NCI-H526 treated with DMSO at 0.1 percent for 48 hours (cell line): ENCODE data around the gene ATP1B1.
"Not testable (repeated sequence)": the region's sequence is repeated elsewhere in the genome, so short reads cannot be mapped to it uniquely, and the experiment has no call there.

Source experiments
- DNase-seq: peaks from one replicate; lab custom pipeline; 2025; lab: John Stamatoyannopoulos, UW

The ATP1B1 gene

DNA sequence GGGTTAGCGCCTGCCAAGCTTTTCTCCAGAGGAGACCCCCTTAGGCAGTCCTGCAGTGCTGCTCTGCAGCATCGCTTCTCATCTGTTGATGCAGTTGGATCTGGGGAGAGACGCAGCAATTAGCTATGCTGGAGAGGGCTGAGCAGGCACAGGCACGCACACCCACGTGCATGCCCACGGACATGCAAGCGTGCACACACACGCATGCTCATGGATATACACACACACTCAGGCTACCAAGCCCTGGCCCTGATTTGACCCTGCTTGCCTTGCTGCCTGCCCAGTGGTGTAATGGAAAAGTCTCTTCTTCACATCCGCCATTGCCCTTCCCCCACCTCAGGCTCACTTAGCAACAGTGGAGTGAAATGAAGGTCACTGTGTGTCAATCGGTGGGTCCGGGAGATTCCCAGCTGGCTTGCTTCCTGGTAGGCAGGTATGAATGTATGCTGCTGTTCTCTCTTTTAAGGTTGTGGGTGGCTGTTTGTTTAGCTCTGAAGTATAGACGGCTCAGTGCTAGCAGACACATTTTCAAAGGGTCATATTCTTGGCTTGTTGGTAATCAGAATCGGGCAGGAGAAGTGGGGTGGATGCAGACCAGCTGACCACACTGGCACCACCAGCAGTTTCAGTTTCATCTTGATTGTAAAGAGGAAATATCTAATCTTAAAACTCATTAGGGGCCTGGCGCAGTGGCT is 9.5 kb downstream of the ATP1B1 start:
- no peak for DNase-seq

DNA sequence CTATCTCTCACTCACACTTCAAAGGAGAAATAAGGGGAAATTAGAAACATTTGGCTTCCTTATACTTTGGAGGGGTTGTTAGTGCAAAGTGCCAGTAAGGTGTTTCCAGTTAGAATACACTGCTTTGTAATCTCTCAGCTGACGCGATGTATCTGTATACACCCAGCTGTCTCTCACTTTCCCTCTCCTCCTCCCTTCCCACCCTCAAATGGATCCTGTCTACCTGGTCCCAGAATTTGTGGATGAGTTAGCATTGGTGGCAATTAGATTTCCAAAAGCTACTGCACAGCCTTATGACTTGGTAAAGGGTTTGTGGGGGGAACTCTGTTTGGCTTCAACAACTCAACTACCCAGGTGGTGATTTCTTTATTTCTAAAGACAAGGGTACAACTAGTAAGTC is 10.5 kb downstream of the ATP1B1 start:
- DNase-seq, result no peak

DNA sequence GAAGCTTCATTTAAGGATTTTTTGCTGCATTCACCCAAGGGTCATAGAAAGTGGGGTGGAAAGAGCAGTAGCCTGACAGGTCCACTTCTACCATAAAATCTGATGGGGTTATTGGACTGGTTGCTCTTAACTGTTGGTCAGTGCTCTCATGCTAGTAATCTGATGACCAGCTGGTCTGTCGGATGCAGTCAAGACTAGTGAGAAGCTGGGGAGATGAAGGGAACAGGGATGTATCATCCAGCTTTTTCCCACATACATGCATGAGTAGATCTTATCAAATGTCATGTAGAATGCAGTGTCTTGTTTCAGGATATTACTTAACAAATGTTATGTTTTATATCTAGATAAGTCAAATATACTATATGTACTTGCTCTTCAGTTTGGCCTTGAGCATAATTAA is 11.1 kb downstream of the ATP1B1 start:
- DNase-seq, result no peak

DNA sequence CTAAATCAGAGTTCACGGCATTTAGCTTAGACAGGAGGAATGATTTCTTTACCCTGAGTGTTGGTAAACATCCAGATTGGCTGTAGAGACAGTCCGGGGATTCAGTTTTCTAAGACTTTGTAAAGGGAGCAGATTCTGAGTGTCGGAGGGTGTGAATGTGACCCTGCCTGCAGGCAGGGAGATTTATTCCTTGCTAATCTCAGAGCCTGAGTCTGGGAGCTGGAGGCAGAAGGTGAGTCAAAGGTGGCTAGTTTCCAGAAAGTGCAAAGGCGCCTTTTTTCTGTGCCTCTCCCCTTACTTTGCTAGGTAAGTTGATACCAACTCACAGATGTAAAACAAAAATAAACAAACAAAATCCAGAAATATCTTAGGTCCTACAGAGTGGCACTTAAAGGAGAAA is 11.7 kb downstream of the ATP1B1 start:
- DNase-seq, result no peak

DNA sequence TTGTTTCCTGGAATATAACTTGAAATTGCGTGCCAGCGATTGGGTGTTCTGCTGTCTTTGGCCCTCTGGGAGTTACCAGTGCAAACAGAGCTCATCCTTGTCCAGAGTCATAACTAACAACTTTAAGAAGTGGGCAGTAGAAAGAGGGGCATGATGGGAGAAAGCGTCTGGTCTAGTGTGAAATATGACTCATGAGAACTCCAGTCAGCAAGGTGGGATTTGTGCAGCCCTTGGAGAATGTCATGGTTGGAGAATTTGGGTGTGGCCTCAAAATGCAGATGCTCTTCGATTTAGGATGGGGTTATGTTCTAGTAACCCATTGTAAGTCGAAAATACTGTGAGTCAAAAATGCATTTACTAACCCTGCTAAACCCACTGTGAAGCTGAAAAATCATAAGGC is 12.9 kb downstream of the ATP1B1 start:
- no peak for DNase-seq

DNA sequence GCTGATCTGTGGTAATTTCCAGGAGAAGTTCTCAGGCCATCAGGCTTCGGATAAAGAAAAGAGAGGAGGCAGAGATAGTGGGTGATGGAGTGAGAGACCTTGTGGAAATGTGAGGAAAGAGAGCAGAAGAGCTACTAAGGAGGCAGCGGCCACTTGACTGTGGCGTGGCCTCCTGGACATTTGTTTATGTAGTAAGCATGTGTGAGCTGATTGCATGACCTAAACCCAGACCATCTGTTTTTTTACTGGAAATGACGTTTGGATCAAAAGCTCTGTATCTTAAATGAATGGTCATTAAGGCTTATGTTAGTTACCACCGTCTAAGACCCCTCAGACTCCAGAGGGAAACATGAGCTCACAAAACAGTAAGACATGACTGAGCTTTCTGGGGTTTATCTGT is 13.6 kb downstream of the ATP1B1 start:
- DNase-seq, result no peak

DNA sequence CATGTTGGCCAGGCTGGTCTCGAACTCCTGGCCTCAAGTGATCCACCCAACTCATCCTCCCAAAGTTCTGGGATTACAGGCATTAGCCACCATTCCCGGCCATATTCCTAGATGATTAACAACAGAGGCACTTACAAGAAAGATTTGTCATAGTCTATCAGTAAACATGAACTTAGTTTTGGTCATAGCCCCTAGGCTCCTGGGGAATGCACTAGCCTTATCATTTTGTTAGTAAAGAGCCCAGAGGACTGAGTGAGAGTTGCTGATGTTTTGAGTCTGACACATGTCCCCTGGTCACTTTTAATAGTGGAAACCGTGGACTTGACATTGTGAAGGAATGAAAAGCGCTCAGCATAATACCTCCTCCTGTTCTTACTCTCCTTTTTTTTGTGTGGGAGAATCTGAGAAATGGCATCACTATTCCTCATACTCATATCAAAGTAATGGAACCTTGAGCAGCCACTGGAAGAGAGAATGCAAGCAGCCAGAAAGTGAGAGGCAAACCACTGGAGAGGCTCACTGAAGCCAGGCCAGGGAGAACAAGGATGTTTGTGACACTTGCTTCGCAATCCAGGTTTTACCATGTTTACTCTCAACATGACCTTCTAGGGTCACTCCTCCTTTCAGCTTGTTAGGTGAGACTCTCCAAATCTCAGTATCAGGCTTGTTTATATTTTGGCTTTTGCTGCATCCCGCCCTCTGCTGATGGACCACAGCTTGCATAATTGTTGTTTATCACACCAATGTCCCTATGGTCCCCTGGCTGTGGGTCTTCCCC is 14.8 kb downstream of the ATP1B1 start:
- no peak for DNase-seq

DNA sequence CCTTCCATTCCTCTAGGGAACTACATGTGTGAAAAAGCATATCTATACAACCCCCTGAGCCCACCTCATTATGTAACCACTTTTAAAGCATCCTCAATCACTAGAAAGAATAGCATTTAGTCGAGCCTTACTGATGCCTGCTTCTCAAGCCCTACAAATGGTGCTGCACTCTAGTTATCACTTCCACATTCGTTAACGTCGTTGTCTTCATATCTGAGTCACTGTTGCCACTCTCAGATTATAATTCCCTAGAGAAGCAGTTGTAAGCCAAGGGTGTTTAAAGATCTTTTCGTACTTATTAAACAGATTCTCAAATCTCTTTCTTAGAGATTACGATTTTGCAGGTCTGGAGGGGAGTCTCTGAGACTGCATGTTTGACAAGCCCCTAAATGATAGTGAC is 16.5 kb downstream of the ATP1B1 start:
- no peak for DNase-seq

DNA sequence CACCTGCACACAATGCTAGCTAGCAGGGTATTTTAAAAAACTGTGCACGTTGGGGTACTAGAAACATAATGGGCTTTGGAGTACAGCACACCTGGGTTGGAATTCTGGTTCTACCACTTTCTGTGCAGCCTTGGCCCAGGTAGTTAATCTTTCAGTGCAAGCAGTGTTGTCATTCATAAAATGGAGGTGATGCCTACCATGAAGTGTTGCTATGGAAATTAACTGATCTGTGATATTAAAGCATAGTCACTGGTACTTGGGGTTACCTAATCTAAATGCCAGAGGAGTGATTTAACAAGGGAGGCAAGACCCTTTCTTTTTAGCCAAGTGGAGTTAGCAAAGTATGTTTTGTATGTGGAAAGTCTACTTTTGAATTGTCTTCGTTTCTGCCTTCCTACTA is 18.0 kb downstream of the ATP1B1 start:
- DNase-seq, result peak; percentile 21

DNA sequence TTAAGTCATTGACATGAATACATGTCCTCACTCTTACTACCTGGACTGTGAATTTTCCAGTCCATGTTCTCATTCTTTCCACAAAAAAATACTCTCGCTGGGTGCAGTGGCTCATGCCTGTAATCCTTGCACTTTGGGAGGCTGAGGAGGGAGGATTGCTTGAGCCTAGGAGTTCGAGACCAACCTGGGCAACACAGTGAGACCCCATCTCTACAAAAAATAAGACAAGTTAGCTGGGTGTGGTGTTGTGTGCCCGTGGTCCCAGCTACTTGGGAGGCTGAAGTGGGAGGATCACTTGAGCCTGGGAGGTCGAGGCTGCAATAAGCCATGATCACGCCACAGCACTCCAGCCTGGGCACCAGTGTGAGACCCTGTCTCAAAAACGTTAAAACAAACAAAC is 19.1 kb downstream of the ATP1B1 start:
- DNase-seq, result not testable (repeated sequence)

DNA sequence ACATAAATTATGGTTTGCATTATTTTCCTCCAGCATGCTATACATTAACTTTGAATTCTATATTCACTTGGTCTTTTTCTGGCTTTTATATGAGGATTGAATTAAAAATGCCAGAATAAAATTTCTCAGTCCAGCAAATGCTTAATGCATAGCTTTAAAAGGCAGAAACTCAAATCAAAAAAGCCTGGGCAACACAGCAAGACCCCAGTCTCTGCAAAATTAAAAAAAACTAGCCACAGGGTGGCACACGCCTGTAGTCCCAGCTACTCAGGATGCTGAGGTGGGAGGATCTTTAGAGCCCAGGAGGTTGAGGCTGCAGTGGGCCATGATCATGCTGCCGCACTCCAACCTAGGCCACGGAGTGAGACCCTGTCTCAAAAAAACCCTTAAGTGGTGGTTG is 19.8 kb downstream of the ATP1B1 start:
- DNase-seq, result no peak

DNA sequence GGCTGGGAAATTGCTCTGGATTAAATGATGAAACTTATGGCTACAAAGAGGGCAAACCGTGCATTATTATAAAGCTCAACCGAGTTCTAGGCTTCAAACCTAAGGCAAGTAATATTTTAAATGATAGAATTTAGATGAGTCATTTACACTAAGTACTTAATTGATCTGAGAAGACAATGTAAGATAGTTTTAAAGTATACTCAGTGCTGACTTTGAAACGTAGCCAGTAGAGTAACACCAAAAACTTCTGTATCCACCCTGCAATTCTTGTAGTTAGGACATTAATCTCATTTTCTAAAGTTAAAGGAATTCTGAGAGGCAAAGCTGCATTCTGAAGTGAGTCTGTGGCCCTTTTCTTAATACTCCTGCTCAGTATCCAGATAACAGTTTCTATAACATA is 20.8 kb downstream of the ATP1B1 start:
- no peak for DNase-seq

DNA sequence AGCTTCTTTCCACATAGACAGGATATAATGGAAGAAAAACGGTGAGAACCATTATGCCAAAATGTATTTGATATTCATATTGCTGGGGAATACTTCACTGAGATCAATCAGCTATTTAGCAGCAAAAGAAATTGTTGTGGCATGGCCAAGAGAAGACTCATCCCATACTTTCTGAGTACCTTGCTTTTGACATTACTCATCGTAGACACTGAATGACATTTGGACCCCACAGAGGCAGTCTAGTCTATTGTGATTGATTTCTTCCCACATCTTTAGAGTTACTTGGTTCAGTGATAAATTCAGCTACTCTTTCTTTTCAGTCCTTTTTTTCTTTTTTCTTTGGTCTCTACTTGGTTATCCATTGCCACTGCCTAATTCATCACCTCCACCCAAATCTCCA is 22.1 kb downstream of the ATP1B1 start:
- DNase-seq, result no peak

DNA sequence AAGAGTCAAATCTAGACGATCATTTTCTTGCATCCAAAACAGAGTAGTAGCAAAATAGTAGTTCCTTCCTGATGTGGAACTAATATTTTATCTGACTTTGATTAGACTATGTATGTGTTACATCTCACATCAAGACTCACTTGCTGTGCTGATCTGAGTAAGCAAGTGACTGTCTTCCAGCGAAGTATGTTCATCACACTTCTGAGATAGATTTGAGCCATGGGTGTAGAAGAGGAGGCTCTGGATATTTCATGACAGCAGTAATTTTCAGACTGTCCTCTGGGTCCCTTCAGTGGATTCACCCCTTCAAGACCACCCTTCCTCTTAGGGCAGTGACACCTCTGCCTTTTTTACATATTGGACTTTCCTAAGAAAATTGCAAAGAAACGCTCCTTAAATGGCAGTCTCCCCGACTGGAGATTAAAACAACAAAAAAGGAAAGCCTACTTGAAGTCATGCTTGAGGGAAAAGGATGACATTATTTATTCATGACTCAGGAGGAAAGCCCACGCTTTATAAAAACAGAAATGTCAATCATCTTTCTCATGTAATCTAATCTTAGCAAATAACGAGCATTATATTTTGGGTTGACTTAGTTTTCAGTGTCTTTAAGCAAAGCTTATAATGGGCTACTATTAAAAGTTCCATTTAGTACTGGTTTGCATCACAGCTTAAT is 22.8 kb downstream of the ATP1B1 start:
- no peak for DNase-seq

DNA sequence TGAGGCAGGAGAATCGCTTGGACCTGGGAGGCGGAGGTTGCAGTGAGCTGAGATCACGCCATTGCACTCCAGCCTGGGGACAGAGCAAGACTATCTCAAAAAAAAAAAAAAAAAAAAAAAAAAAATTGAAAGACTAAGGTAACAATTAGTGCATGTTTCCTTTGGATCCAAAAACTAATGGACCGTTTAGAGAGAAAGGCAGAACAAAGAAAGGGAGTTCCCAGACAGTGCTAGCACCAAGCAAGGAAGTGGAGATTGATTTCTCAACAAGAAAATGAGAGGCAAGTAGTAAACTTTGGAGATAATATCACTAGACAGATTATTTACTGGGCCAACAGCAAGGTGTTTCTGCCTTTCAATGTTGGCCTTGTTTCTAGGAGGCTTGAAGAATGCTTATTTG is 24.2 kb downstream of the ATP1B1 start:
- DNase-seq, result no peak

DNA sequence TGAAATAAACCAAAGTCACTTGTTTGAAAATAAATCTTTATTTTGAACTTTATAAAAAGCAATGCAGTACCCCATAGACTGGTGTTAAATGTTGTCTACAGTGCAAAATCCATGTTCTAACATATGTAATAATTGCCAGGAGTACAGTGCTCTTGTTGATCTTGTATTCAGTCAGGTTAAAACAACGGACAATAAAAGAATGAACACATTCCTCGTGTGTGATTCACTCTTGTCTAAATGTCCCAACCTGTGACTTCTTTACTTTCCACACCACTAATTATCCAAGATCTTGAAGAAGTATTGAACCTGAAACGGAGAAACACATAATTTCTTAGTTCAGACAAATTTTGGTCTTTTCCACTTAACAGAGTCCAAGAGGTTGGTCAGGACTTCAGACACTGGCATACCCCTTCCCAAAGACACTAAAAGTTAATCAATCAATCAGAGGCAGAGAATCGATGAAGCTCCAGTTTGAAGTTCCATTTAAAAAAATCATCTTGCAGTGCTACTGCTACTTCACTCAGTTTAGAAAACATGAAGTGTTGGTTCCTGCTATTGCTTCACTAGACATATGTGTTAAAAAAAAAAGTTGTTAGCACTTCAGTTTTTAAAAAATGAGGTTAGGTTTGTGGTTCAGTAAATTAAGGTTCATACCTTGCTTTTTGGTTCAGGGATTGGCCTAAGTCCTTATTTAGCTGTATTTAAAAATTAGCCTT is 26.2 kb downstream of the ATP1B1 start:
- DNase-seq, result no peak

DNA sequence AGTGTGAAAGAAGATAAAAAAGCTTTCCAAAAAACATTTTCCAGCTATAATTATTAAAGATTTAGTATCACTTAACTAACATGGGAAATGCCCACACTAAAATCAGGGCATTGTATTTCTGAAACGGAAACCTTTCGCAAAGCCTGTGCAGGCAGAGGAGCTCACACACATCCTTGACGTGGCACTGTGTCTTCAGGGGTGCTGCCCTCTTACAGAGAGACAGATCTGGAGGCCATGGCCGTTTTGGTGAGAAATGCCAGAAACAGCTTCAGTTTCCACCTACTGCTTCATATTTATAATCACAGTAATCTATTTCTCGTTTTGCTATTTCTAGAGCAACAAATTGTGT is 26.7 kb downstream of the ATP1B1 start:
- DNase-seq, result no peak

DNA sequence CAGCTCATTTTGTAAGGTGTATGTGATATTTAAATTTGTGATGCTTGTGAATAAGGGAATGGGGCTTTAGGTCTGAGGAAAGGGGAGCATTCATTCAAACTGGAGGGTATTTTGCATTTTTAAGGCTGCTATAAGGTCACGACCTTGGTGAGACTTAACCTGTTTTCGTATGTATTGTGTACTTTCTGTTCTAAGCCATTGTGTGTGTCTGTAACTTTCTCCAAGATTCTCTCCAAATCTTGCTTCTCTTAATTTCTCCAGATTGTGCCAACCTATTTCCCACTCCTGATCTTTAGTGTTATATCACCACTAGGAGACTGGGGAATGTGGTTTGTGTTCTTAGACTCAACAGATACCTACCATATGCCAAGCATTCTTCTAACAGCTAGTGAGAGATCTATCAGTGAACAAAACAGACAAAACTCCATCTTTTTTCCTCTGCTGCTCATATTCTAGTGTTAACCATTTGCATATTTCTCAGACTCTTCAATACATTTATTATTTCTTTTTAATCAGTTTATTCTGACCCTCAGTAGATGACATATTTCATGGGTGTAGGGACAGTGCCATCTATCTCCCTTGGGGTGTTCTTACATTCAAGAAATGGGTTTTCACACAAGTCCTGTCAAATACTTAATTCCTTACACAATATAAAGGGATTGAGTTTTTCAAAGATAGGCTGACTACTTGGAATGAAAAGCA is 27.5 kb downstream of the ATP1B1 start:
- DNase-seq, result no peak

DNA sequence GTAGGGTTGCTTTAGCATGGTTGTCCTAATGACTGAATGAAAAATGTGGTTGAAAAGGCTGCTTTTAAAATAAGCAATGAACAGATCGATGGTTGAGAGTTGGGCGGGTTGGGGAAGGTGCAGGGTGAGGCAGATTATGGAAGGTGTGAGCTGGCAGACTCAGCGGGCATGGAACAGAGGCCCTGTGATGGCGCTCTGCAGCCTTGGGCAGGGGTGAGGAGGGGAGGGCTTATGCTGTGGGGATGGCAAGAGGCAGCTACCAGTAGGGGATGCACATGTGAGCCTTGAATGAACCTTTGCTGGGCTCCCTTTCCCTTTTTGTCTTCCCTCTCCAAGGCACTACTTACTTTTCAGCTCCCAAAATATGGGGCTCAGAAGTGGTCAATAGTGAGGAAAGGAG is 30.9 kb downstream of the ATP1B1 start:
- DNase-seq, result no peak

DNA sequence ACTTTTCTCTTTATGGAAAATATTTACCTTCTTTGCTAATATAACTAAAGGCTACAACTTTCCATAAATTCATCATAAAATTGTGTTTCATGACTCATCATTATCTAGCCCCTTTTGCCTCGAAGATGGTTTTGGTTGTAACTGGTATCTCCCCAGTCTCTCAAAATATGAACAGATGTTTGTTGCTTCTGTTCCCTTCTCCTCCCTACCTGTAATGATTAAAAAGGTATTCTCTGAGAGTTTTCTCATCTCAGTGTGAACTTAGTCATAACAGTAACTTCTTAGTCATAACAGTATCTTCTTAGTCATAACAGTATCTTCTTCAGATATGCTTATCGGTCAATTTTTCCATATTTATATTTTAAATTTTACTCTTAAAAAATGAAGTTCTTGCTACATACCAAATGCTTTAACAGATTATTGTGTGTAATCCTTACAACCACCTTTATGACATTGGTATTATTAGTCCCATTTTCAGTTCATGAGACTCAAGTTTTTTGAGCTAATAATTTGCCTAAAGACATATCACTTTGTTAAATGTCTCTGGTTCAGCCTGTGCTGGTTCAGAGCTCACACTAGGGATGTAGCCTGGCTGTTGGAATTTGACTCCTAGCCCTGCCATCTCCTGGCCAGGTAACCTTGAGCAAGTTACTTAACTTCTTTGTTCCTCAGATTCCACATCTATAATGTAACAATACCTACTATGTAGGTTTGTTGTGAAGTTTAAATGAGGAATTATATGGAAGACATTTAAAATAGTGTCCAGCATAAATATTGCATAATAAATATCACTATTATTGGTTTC is 32.6 kb downstream of the ATP1B1 start:
- no peak for DNase-seq

DNA sequence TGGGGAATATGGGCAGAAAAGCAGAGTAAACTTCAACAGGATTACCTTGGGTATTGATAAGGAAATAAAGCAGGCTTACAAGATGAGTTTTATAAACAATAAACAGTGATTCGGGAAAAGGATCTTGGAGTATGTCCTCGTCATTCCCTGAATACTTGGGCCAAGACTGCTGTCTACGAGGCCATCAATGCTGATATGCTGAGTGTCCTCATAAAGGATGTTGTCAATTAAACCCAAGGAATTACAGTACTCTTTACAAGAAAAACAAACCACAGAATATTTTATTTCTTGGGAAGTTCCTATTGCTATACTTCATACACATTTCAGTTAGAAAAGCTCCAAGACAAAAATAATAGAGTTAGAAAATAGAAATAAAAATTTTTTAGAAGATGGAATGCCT is 34.9 kb downstream of the ATP1B1 start:
- no peak for DNase-seq
